Neutrophil (primary cell): Measurements from ENCODE around the gene CEBPB.

Experiments
- H3K27ac ChIP-seq: fragments of 200-600 bp; sonication (generic); 2 replicates; pipeline ENCODE4 v1.5.1; 2016; ENCODE audit warnings: mild to moderate bottlenecking, moderate library complexity
- H3K27me3 ChIP-seq: fragments of 200-600 bp; sonication (generic); 2 replicates; pipeline ENCODE4 v1.6.0; 2016; ENCODE audit warnings: mild to moderate bottlenecking
- H3K36me3 ChIP-seq: fragments of 200-600 bp; sonication (generic); 2 replicates; pipeline ENCODE4 v1.5.1; 2017
- H3K4me1 ChIP-seq, 2 experiments: fragments of 200-600 bp in 1 of 2; sonication (generic) in 1 of 2; 1 replicate in 1 of 2; 2 replicates in 1 of 2; pipeline versions ENCODE4 v1.5.1 to v1.6.1; 2013 to 2016; ENCODE audit warnings: low read depth in 1 of 2, low read length in 1 of 2, mild to moderate bottlenecking in 1 of 2, moderate library complexity in 1 of 2; ENCODE audit not compliant: control insufficient read depth in 1 of 2, insufficient read depth in 1 of 2
- H3K4me3 ChIP-seq, 2 experiments: fragments of 200-600 bp in 1 of 2; sonication (generic) in 1 of 2; 1 replicate in 1 of 2; 2 replicates in 1 of 2; pipeline ENCODE4 v1.5.1; 2013 to 2016; ENCODE audit warnings: low read depth in 1 of 2, low read length in 1 of 2, mild to moderate bottlenecking in 1 of 2, moderate library complexity in 1 of 2
- H3K9me3 ChIP-seq: fragments of 200-600 bp; sonication (generic); 2 replicates; pipeline ENCODE4 v1.5.1; 2016
- TF ChIP-seq, protein P1 (sequence below): fragments of 200-600 bp; sonication (generic); IDR thresholded peaks from 2 replicates; pipeline ENCODE4 v1.5.1; 2016; ENCODE audit warnings: antibody characterized with exemption

Gene CEBPB

DNA sequence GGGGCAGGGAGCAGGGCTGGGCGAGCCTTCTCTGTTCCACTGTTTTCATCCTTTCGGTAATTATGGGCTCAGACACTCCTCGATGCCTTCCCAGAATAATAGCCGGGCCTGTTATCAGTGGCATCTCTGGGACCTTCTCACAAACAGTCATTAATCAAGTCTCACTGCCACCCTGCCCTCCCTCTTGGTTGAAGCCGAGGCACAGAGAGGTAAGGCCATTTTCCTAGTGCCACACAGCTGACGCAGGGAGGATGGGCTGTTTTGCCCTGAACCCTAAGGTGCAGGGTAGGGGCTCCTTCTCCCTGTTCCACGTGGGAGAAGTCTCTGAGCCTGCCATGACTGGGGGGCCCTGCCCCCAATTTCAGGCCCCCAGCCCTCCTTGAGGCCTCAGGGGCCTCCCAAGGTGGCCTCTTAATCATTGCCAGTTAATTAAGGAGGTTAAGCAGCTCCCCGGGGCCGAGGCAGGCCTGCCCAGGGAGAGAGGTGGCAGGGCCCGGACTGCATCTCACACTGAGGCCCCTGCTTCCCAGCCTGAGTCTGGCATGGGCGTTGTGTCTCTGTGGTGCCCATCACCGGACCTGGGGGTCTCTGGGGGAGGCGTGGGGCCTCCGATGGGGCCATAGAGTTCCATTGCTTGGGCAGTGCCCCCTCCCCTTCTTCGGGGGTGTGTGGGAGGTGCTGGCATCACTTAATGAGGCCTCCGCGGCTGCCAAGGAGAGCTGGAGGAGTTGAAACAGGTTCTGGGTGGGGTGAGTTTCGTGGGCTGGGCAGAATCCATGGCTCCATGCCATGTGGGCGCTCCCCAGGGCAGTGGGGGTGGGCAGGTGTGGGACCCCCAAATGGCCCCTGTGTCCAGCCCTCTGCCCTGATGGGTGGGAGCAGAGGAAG lies 42.9 kb downstream of the CEBPB start:
- Histone ChIP-seq H3K9me3 (no peaks in the 10 kb centered on the region), H3K4me3 (no peak overlapping the region), H3K27ac (no peak overlapping the region), H3K36me3 (no peaks in the 10 kb centered on the region), H3K4me1 (peaks cover 28 to 33% of the 10 kb centered on the region in 2 experiments), H3K27me3 (no peaks in the 10 kb centered on the region)
- TF ChIP-seq, protein P1, sequence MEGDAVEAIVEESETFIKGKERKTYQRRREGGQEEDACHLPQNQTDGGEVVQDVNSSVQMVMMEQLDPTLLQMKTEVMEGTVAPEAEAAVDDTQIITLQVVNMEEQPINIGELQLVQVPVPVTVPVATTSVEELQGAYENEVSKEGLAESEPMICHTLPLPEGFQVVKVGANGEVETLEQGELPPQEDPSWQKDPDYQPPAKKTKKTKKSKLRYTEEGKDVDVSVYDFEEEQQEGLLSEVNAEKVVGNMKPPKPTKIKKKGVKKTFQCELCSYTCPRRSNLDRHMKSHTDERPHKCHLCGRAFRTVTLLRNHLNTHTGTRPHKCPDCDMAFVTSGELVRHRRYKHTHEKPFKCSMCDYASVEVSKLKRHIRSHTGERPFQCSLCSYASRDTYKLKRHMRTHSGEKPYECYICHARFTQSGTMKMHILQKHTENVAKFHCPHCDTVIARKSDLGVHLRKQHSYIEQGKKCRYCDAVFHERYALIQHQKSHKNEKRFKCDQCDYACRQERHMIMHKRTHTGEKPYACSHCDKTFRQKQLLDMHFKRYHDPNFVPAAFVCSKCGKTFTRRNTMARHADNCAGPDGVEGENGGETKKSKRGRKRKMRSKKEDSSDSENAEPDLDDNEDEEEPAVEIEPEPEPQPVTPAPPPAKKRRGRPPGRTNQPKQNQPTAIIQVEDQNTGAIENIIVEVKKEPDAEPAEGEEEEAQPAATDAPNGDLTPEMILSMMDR = no peak

DNA sequence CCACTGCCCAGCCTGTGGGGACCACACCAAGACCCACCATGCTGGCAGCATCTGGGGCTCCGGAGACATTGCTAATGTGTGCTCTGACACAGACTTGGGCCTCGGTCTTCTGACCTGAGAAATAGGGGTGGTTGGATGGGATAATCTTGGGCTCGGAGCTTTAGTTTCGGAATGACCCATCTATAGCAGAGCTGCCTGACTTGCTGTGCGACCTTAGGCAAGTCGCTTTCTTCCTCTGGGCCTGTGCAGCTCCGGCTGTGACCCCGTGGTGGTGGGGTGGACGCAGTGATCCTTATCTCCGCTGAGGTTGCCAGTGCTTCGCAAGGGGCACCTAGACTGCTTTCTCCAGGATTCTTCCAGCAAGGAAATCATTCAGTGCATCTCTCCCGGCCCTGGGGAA lies 43.7 kb downstream of the CEBPB start:
- H3K4me3 ChIP-seq = no peak overlapping the region

DNA sequence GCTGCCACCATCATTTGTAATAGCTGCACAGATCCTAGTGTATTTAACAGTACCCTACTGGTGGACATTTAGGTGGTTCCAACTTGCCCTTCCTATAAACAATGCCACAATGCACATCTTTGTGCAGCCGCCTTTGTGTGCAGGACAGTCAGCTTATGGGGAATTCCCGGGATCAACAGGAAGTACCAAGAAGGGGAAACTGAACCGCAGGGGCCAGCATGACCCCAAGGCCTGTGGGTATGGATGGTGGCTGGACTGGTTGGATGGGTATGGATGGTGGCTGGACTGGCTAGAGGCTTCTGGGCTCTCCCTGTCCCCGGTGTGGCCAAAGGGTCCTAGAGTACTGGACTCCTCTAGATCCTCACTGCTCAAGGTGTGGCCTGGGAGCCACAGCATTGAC lies 46.7 kb downstream of the CEBPB start:
- H3K4me1 ChIP-seq = peaks cover 12 to 17% of the 10 kb centered on the region in 2 experiments
- TF ChIP-seq, protein P1 = no peak
- no peaks in the 10 kb centered on the region for H3K27me3 ChIP-seq
- H3K36me3 ChIP-seq = no peaks in the 10 kb centered on the region
- H3K4me3 ChIP-seq = no peak overlapping the region
- no peak overlapping the region for H3K27ac ChIP-seq
- H3K9me3 ChIP-seq = no peaks in the 10 kb centered on the region

More for the DNA sequence above, 43.7 kb downstream of the CEBPB start:
- H3K9me3 ChIP-seq = no peaks in the 10 kb centered on the region
- H3K27me3 ChIP-seq = no peaks in the 10 kb centered on the region
- TF ChIP-seq, protein P1 = no peak
- H3K27ac ChIP-seq = no peak overlapping the region
- H3K4me1 ChIP-seq = peaks cover 22 to 28% of the 10 kb centered on the region in 2 experiments
- no peaks in the 10 kb centered on the region for H3K36me3 ChIP-seq

DNA sequence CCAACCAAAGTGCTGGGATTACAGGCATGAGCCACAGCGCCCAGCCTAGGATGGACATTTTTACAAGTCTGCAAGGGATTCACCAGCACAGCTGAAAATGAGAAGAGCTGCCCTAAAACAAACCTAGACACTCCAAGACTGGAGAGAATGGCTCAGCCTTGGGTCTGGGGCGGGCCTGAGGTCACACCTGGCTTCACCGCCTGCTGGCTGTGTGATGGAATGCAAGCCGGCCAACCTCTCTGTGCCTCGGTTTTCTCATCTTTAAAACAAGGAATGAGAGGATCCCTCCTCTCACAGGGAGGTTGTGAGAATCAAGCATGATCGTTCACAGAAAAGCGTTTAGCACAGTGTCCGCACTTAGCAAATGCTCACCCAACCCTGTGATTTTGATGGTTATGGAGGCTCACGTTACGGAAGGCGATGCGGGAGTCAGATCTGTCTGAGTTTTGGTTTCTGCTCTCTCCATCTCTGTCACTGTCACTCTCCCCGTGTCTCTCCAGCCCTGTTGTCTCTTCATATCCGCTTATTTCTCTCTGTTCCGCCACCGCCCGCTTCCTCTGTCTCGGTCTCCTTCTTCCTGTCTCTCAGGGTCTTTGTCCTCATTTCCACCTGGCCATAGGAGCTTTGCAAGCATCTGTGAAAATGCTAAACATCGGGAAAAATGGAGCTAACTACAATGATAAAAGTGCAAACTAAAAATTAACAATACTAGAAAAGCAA lies 47.6 kb downstream of the CEBPB start:
- Histone ChIP-seq H3K4me1 (peaks cover 12 to 17% of the 10 kb centered on the region in 2 experiments), H3K4me3 (no peak overlapping the region), H3K27ac (no peak overlapping the region), H3K27me3 (no peaks in the 10 kb centered on the region), H3K9me3 (no peaks in the 10 kb centered on the region), H3K36me3 (no peaks in the 10 kb centered on the region)
- TF ChIP-seq, protein P1 = no peak

DNA sequence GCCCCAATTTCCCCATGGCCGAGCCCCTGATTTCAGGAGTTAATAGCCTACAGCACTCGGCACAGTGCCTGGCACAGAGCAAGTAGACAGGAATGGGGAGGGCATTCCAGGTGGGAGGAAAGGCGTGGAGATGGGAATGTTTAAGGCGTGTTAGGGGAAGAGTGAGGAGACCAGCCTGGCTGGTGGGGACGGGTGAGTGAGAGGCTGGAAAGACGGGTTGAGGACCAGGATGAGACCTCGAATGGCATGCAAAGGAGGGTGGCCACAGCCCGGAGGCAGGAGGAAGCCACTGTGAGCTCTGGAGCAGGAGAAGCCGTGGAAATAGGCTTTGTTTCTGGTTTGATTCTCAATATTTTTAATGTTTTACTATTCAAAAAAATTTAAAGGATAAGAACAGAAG lies 49.5 kb downstream of the CEBPB start:
- Histone ChIP-seq H3K27ac (no peak overlapping the region), H3K27me3 (no peaks in the 10 kb centered on the region), H3K9me3 (no peaks in the 10 kb centered on the region), H3K36me3 (no peaks in the 10 kb centered on the region), H3K4me1 (peaks cover 12 to 17% of the 10 kb centered on the region in 2 experiments), H3K4me3 (no peak overlapping the region)
- TF ChIP-seq, protein P1 = no peak
